Uterus (tissue), 2 donors: ENCODE data around the gene PRDM9.

ENCODE experiments used
- CTCF ChIP-seq, 4 experiments: fragments of 200-600 bp in 2 of 4; fragments of 450-650 bp in 2 of 4; sonication (generic) in 2 of 4; IDR thresholded peaks; one replicate each; pipeline ENCODE4 v1.5.1; 2016 to 2019; ENCODE audit warnings: antibody characterized with exemption in 4 of 4, mild to moderate bottlenecking in 2 of 4, moderate library complexity in 1 of 4
- POLR2A ChIP-seq, 2 donors: fragments of 450-650 bp; IDR thresholded peaks; one replicate each; pipeline ENCODE4 v1.6.1; 2016; ENCODE audit warnings: antibody characterized with exemption in 2 of 2, mild to moderate bottlenecking in 1 of 2, moderate library complexity in 1 of 2

- no peak for TF ChIP-seq CTCF (IDR thresholded peaks at IDR 0.05)
- no peak for TF ChIP-seq POLR2A (IDR thresholded peaks at IDR 0.05)
Measured at GRCh38 chr5:23461576-23461975, 45.8 kb upstream of the PRDM9 start.
